SK-N-SH treated with all-trans-retinoic acid at 6 μM for 48 hours (cell line): ENCODE data around the gene DR1.

Experiments
- ATAC-seq: fragments of 200-7000 bp; cut with Tn5 transposase; 3 replicates; pipeline ENCODE4 v1.9.1; 2020; ENCODE audit warnings: mild to moderate bottlenecking, moderate library complexity
- ESRRG ChIP-seq: fragments of 250-450 bp; sonication (Bioruptor Pico); IDR thresholded peaks from 2 replicates; pipeline ENCODE4 v1.6.1; 2021; ENCODE audit warnings: mild to moderate bottlenecking
- OSR1 ChIP-seq: fragments of 250-450 bp; sonication (Bioruptor Pico); IDR thresholded peaks from 2 replicates; pipeline ENCODE4 v1.8.0; 2022; ENCODE audit warnings: moderate library complexity, mild to moderate bottlenecking, inconsistent platforms
- PATZ1 ChIP-seq: fragments of 250-450 bp; sonication (Bioruptor Pico); IDR thresholded peaks from 2 replicates; pipeline ENCODE4 v1.8.0; 2020; ENCODE audit warnings: mild to moderate bottlenecking, moderate library complexity, borderline replicate concordance
- PPARA ChIP-seq: fragments of 250-450 bp; sonication (Bioruptor Pico); IDR thresholded peaks from 2 replicates; pipeline ENCODE4 v1.5.0; 2020; ENCODE audit warnings: mild to moderate bottlenecking, borderline replicate concordance
- RARB ChIP-seq: fragments of 250-450 bp; sonication (Bioruptor Pico); IDR thresholded peaks from 2 replicates; pipeline ENCODE4 v1.8.0; 2021; ENCODE audit warnings: mild to moderate bottlenecking, moderate library complexity
- SNAI2 ChIP-seq: fragments of 250-450 bp; sonication (Bioruptor Pico); IDR thresholded peaks from 2 replicates; pipeline ENCODE4 v1.5.0; 2020; ENCODE audit warnings: mild to moderate bottlenecking, moderate library complexity
- TOX ChIP-seq: fragments of 250-450 bp; sonication (Bioruptor Pico); IDR thresholded peaks from 2 replicates; pipeline ENCODE4 v1.8.0; 2021; ENCODE audit warnings: mild to moderate bottlenecking, moderate library complexity, borderline replicate concordance
- ZC3H10 ChIP-seq: fragments of 250-450 bp; sonication (Bioruptor Pico); IDR thresholded peaks from 2 replicates; pipeline ENCODE4 v1.5.1; 2021; ENCODE audit warnings: mild to moderate bottlenecking, moderate library complexity
- ZFP3 ChIP-seq: fragments of 250-450 bp; sonication (Bioruptor Pico); IDR thresholded peaks from 2 replicates; pipeline ENCODE4 v1.5.0; 2020; ENCODE audit warnings: mild to moderate bottlenecking, moderate library complexity
- ZFP30 ChIP-seq: fragments of 450-650 bp; formaldehyde crosslinking; IDR thresholded peaks from 2 replicates; pipeline ENCODE4 v1.5.0; 2022; ENCODE audit warnings: mild to moderate bottlenecking, moderate library complexity
- ZNF565 ChIP-seq: fragments of 450-650 bp; formaldehyde crosslinking; conservative IDR thresholded peaks from 2 replicates; pipeline ENCODE4 v1.5.0; 2020; ENCODE audit warnings: low read depth, mild to moderate bottlenecking, moderate library complexity
- ZNF70 ChIP-seq: fragments of 450-650 bp; formaldehyde crosslinking; IDR thresholded peaks from 2 replicates; pipeline ENCODE4 v1.5.0; 2020; ENCODE audit warnings: mild to moderate bottlenecking, moderate library complexity

The DR1 gene

GRCh38 chr1:93415296-93415695 lies 69.6 kb downstream of the DR1 start:
- TF ChIP-seq ZNF70 = no peak
- TF ChIP-seq PPARA (CRISPR knock-in tag) = no peak
- TF ChIP-seq PATZ1 = no peak
- no peak for TF ChIP-seq SNAI2 (CRISPR knock-in tag)
- no peak for TF ChIP-seq ZC3H10 (CRISPR knock-in tag)
- TF ChIP-seq ZFP30 (CRISPR knock-in tag) = no peak
- TF ChIP-seq RARB (CRISPR knock-in tag) = no peak
- TF ChIP-seq ZFP3 (CRISPR knock-in tag) = no peak
- no peak for TF ChIP-seq OSR1 (CRISPR knock-in tag)
- no peak for ATAC-seq

GRCh38 chr1:93416183-93416582 lies 70.5 kb downstream of the DR1 start:
- TF ChIP-seq TOX (CRISPR knock-in tag) = no peak
- TF ChIP-seq PATZ1 = no peak
- no peak for TF ChIP-seq ESRRG (CRISPR knock-in tag)
- no peak for TF ChIP-seq ZC3H10 (CRISPR knock-in tag)
- no peak for TF ChIP-seq ZNF565 (CRISPR knock-in tag)
- no peak for ATAC-seq
